ENCODE measurements around the gene XKRX.

DNA sequence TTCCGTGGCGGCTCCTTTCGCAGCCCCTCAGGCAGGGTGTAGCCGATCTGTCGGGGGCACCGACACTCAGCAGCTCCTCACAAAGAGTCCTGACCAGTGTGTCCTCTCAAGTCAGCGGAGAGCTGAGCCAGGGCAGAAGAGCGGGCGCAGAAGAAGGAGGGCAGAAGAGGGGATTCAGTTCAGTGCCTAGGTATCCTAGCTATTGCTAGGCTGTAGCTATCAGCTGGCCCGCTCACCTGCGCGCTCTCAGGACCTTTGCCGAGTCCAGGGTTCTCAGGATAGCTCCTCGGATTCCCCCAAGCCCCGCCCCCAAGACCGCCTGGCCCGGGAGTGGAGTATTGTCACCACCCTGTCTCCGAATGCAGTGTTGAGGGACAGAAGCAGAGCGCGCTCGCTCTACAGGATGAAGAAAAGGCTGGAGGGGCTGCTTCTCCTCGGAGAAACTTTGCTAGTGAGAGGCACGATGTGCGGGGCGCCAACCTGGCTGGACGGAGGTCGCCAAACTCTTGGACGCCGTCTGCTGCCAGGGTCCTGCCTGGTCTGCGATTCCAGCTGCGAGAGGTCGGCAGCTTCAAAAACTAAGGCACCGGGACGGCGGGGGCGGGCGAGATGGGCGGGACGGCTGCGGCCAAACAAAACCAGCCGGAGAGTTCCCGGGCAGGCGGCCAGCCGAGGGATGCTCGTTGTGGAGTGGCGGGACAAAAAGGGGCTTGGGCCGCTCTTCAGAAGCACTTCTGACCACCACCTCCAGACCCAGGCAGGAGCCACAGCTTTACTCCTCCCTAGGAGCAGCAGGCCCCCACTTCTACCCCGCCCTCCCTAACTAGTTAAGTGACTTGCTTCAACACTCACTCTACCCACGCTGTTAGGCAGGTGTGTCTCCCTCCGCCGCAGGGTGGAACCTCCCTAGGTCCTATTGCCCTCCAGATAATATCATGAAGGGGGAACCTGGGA, at the start of gene XKRX:
- TF ChIP-seq, protein P1, sequence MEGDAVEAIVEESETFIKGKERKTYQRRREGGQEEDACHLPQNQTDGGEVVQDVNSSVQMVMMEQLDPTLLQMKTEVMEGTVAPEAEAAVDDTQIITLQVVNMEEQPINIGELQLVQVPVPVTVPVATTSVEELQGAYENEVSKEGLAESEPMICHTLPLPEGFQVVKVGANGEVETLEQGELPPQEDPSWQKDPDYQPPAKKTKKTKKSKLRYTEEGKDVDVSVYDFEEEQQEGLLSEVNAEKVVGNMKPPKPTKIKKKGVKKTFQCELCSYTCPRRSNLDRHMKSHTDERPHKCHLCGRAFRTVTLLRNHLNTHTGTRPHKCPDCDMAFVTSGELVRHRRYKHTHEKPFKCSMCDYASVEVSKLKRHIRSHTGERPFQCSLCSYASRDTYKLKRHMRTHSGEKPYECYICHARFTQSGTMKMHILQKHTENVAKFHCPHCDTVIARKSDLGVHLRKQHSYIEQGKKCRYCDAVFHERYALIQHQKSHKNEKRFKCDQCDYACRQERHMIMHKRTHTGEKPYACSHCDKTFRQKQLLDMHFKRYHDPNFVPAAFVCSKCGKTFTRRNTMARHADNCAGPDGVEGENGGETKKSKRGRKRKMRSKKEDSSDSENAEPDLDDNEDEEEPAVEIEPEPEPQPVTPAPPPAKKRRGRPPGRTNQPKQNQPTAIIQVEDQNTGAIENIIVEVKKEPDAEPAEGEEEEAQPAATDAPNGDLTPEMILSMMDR (IDR thresholded peaks at IDR 0.05) = no peak
- TF ChIP-seq POLR2A (IDR thresholded peaks at IDR 0.05) = no peak

Data from ovary (tissue), 3 donors.